A673 (cell line): ENCODE measurements around the gene MALAT1. TPM values are rescaled to one million over a fixed set of nuclear protein-coding genes. Genes with fewer than 3 reads are reported as not detected.
A peak's percentile ranks its signal among the peaks of the same experiment; 100 is the strongest.

ENCODE experiments used
- BruUV-seq: library from RNA; stranded (reverse); fragments of 400-500 nt; replicated peaks from 2 replicates; lab custom pipeline; 2021; lab: Mats Ljungman, UMichigan
- CTCF ChIA-PET: fragments of 300-600 bp; sonication (Branson Sonifier 250); formaldehyde crosslinking; loops from one replicate; lab custom pipeline; 2022; ENCODE audit warnings: antibody characterized with exemption; lab: Charles Lee
- POLR2A ChIA-PET: fragments of 300-600 bp; sonication (Branson Sonifier 250); formaldehyde crosslinking; loops from one replicate; lab custom pipeline; 2022; ENCODE audit warnings: antibody characterized with exemption; ENCODE audit not compliant: low non-redundant PET; lab: Charles Lee
- DNase-seq: peaks from one replicate; pipeline ENCODE4 v3.0.0-alpha.2; 2015; ENCODE audit warnings: low spot score
- H3K27ac ChIP-seq: fragments of 200-600 bp; sonication (generic); 2 replicates; pipeline ENCODE4 v1.5.1; 2016; ENCODE audit warnings: mixed run types, low read depth, mild to moderate bottlenecking, mixed read lengths, antibody characterized with exemption, low read length; ENCODE audit not compliant: poor library complexity, severe bottlenecking
- H3K27me3 ChIP-seq: fragments of 200-600 bp; sonication (generic); replicated peaks from 2 replicates; pipeline ENCODE4 v1.6.1; 2017; ENCODE audit warnings: mixed run types, low read depth, mild to moderate bottlenecking, mixed read lengths, antibody characterized with exemption, low read length; ENCODE audit not compliant: insufficient read depth, poor library complexity
- H3K36me3 ChIP-seq: fragments of 200-600 bp; sonication (generic); 2 replicates; pipeline ENCODE4 v1.6.1; 2016; ENCODE audit warnings: mixed run types, mild to moderate bottlenecking, mixed read lengths, antibody characterized with exemption, low read length; ENCODE audit not compliant: insufficient read depth, poor library complexity, severe bottlenecking
- H3K4me1 ChIP-seq: fragments of 200-600 bp; sonication (generic); 2 replicates; pipeline ENCODE4 v1.6.1; 2017; ENCODE audit warnings: mixed run types, mild to moderate bottlenecking, mixed read lengths, antibody characterized with exemption, low read length; ENCODE audit not compliant: insufficient read depth, poor library complexity, severe bottlenecking
- H3K4me3 ChIP-seq: fragments of 200-600 bp; sonication (generic); 2 replicates; pipeline ENCODE4 v1.5.1; 2016; ENCODE audit warnings: low read depth, mixed run types, mild to moderate bottlenecking, mixed read lengths, low read length; ENCODE audit not compliant: poor library complexity, severe bottlenecking
- H3K9me3 ChIP-seq: fragments of 200-600 bp; sonication (generic); 2 replicates; pipeline ENCODE4 v1.6.1; 2016; ENCODE audit warnings: mixed run types, low read depth, mild to moderate bottlenecking, mixed read lengths, antibody characterized with exemption, low read length; ENCODE audit not compliant: poor library complexity, severe bottlenecking
- CTCF ChIP-seq: fragments of 300-800, 200-600 bp; sonication (generic); conservative IDR thresholded peaks from 2 replicates; pipeline ENCODE4 v1.5.1; 2017; ENCODE audit warnings: low read depth, mild to moderate bottlenecking, antibody characterized with exemption, low read length, moderate library complexity, mixed read lengths
- EZH2 ChIP-seq: fragments of 200-600 bp; sonication (generic); IDR thresholded peaks from 2 replicates; pipeline ENCODE4 v1.6.1; 2017; ENCODE audit warnings: borderline replicate concordance, low read depth, mild to moderate bottlenecking, mixed read lengths, antibody characterized with exemption, low read length; ENCODE audit not compliant: poor library complexity, severe bottlenecking
- intact Hi-C: fragments of 100-400 bp; cut with micrococcal nuclease; formaldehyde crosslinking; loops from one replicate; pipeline ENCODE4 v1.10.0; 2022; ENCODE audit not compliant: unreplicated experiment
- total RNA-seq: library from RNA; stranded (reverse); gene quantifications from 2 replicates; pipeline ENCODE4 v1.2.3, GENCODE V29; 2021

MALAT1 gene
- total RNA-seq, 1 experiment from 2014 or later = 4,586 TPM

- Histone ChIP-seq H3K36me3 (peaks cover 11% of the 10 kb centered on the region), H3K4me1 (peaks cover 16% of the 10 kb centered on the region), H3K27me3 (no peaks in the 10 kb centered on the region), H3K4me3 (no peak overlapping the region), H3K27ac (no peak overlapping the region), H3K9me3 (no peaks in the 10 kb centered on the region)
- ChIA-PET CTCF (no interaction called here), POLR2A (interaction anchor here (0.7 kb wide), 1 partner anchor 10 kb away, joined by 4 read pairs; no protein-coding TSS in a partner anchor)
- TF ChIP-seq EZH2 (no peak), CTCF (no peak)
- no peak for DNase-seq
- no TSS peak for BruUV-seq
- intact Hi-C loops = no loop called here
These were observed 50.3 kb downstream of the MALAT1 start for GRCh38 chr11:65549096-65549495.

GRCh38 chr11:65551572-65552387, 52.9 kb downstream of the MALAT1 start:
- CTCF ChIA-PET = no interaction called here
- peak; percentile 66 for DNase-seq
- Histone ChIP-seq H3K4me1 (peaks cover 13% of the 10 kb centered on the region), H3K27me3 (no peaks in the 10 kb centered on the region), H3K9me3 (no peaks in the 10 kb centered on the region), H3K27ac (no peak overlapping the region), H3K36me3 (peaks cover 11% of the 10 kb centered on the region), H3K4me3 (no peak overlapping the region)
- POLR2A ChIA-PET = no interaction called here
- no TSS peak for BruUV-seq
- TF ChIP-seq CTCF (peak; percentile 73), EZH2 (no peak)
- intact Hi-C loops = no loop called here

- Histone ChIP-seq H3K36me3 (peaks cover 10% of the 10 kb centered on the region), H3K27me3 (no peaks in the 10 kb centered on the region), H3K9me3 (no peaks in the 10 kb centered on the region), H3K27ac (no peak overlapping the region), H3K4me1 (peaks cover 14% of the 10 kb centered on the region), H3K4me3 (no peak overlapping the region)
- BruUV-seq = no TSS peak
- intact Hi-C loops = no loop called here
- ChIA-PET POLR2A (no interaction called here), CTCF (no interaction called here)
- no peak for DNase-seq
- TF ChIP-seq EZH2 = no peak
These were observed 53.6 kb downstream of the MALAT1 start for GRCh38 chr11:65552388-65552951.
